NCI-H226 (cell line): ENCODE data around the gene SVIL.
"Not testable (repeated sequence)": the region's sequence is repeated elsewhere in the genome, so short reads cannot be mapped to it uniquely, and the experiment has no call there.

Experiments used
- DNase-seq: peaks from one replicate; pipeline ENCODE4 v3.0.0-alpha.2; 2015

The SVIL gene

DNA sequence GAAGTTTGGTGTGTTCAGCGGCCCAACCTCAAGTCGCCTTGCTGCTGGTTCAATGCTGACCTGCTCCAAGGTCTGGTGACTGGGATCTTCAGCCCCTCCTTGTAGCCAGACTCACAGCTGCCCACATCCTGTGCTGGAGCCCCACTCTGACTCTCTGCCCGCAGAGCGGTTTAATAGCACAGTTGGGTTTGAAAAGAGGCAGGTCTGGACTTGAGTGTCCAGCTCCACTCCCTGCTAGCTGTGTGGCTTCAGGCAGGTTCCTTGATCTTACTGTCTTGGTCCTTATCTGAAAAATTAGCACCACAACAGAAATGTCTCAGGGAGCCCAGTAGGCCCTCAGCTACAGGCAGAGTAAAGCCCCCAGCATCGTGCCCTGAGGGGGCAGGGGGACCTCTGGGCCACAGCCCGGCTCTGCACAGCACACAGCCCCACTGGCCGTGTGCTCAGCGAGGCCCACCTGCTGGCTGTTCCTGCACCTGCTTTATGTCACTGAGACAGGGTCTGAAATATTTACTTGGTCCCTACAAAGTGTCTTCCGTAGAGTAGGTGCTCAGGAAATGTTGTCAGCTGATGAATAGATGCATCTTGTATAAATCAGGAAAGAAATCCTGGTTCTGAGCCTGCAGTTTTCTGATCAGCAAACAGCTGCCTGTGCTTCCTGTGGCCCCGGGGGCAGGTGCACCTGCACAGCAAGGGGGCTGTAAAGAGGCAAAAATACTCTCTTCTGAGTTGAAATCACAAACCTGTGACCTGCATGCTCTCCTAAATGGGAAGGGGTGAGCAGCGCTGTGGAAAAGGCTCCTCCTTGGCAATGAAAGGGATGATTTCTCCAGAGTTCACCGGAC, 155.5 kb downstream of the SVIL start:
- DNase-seq = no peak

DNA sequence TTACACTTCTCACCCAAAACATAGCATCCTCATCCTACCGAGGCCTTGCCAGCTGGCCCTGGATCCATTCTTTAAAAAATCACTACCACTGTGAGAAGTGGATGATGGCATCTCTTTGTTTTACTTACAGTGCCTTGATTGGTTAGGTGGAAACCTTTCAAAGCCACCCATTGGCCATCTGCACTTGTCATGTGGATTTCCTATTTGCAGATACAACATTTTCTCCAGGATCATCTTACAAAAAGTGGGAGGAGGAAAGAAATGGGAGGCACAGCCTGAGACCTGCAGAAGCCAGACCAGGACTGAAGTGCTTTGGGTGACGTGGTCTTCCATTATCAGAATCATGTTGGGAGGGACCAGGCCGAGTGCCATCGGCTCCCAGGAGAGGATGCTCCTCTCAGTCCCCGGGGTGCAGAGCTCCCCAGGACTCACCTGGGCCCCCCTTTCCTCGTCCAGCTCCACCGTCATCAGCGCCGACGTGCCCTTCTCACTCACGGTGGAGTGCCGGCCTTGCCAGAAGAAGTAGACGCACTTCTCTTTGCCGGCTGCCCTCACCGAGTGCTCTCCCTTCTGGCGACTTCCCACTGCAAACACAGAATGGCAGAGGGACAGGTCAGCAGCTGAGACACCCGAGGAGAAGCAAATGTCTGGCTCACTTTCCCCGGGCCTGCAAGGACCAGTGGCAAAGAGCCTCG, 161.2 kb downstream of the SVIL start:
- DNase-seq = no peak

DNA sequence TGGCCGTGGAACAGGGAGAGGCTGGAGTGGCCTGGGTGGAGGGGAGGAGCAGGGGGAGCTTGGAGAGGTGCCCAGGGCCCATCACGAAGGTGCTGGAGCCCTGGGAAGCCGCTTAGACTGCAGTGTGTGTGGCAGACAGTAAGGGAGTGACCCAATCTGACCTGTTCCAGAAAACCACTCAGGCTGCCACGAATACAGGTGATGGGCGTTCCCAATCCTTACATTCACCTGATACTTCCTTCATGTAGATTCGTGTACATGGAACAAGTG, 161.7 kb downstream of the SVIL start:
- DNase-seq = no peak

DNA sequence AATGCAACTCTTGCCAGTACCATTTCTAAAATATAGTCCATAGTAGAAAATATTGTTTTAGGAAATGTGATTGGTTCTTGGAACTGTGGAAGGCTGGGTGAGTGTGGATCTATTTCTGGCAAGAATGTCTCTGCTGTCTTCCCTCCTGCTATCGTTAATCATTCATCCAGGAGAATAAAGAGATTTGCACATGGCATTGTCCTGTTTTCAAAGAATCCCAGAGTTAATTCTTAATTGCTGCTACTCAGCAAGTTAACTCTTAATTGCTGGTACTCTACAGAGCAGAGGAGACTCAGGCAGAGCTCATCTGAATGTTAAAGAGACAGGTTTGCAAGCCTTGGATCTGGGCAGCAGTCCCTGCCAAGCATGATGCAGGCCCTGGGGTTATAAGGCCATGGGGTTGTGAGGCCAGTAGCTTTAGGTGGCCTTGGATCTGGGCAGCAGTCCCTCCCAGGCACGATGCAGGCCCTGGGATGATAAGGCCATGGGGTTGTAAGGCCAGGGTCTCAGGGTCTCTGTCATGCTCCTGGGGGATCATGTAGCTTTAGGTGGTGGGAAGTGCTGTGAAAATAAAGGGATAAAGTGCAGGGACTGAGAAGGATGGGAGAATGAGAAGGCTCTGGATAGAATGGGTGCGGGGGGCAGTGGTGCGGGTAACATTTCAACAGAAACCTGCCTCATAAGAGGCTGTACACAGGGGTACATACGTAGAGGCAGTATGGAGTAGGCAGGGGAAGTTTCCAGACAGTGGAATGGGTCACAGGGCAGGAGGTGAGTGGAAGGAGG, 162.3 kb downstream of the SVIL start:
- no peak for DNase-seq

DNA sequence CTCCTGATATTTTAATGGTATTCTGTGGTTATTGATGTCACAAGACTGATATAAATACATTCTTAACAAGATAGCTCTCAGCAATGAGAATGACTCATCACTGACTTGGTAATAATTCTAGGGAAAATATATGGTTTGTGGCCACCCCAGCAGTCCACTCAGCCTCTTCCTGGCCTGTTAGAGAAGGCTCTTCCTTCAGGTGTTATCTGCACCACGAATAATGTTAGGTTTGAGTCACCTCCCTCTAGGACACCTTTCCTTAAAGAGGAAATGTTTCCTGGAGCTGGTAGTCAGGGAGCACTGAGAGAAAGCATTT, 163.3 kb downstream of the SVIL start:
- DNase-seq = peak; percentile 79

DNA sequence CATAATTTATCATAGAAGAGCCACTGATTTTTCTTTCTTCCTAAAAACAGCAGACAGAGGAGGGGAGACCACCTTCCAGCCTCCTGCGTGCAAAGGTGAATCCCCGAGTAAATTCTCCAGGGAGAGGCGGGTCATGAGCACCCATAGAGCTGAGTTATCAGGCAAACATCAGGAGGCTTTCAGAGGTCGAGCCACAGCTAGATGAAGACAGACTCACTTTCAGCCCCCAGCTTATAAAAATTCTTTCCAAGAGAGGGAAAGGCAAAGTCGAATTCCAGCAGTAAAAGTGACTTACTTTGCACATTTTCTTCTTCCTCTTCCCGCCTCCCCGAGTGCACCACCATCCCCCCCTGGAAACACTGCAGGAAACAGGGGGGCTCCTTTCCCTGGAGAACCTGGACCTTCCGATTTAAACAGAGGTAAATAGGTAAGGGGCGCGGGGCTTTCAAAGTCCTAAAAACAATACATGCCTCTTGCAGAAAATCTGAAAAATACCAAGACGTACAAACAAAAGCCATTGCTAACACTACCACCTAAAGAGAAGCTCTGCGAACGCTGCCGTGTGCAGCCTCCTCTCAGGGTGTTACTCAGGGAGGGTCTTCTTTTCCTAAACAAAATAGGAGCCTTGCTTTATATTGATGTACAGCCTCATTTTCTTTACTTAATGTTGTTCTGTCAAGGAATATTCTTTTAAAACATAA, 163.8 kb downstream of the SVIL start:
- no peak for DNase-seq

DNA sequence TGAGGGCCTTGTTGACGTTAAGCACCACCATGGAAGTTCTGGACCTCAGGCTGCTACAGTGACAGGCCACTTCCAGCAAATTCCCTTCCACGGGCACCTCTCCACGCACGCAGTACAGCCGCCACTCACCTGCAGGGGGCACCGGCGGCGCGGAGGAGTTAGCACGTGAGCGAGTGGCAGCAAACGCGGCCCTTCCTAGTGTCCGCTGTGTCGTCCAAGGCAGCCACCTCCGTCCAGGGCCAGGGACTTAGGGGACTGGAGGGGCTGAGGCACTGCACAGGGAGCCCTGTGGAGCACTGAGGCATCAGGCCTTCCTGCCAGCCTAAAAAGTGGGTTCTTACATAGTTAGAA, 164.4 kb downstream of the SVIL start:
- DNase-seq = no peak

DNA sequence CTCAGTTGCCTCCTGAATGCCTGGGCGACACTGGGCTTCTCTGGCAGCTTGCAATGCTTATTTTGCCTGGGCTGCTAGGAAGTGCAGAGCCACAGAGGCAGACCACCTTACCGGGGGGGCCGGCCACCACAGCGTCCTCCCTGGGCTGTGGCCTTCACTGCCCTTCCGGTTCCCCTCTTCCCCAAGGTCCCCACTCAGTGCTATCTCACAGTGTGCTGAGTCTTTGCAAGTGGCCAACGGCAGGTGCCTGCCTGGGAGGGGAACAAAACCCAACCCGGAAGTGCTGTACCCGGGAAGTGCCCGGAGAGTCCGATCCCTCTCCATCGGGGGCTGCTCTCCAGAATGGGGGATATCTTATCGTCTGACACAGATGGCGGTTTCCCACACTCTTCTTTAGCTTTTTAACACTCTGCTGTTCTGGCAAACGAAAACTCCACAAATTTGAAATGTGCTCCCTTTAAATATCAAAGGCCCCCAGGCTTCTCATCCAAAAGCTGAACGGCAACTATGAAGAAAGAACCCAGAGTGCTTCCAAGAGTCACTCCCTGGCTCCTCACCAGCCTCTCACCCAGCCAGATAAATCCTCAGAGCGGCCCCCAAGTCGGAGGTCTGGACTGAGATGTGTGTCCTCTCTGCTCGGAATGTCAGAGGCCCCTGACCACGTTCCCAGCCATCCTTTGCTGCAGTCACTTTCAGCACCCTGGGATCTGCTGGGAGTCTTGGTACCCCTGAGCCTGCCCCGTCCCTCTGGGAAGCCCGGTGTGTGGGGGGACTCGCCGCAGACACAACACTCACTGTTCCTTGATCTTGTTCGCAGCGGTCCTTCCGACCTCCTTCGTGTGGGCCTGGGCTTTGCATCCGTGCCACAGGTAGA, 165.1 kb downstream of the SVIL start:
- no peak for DNase-seq

DNA sequence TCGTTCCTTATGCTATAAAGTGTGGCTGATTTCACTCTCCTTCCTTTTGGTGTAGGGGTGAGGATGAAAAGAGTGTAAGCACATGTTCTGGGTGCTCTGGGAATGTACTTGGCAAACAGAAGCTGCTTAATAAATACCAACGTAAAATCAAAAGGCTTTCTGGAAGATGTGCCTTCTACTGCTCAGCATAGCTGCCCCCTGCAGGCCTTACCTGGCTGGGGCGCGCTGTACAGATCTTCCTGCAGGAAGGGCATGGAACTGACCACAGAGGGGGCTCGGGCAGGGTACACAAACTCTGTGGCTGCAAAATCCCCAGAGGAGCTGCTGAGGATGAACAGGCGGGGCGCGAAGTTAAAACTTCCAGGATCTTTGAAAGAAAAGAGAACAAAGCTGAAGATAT, 169.4 kb downstream of the SVIL start:
- no peak for DNase-seq

DNA sequence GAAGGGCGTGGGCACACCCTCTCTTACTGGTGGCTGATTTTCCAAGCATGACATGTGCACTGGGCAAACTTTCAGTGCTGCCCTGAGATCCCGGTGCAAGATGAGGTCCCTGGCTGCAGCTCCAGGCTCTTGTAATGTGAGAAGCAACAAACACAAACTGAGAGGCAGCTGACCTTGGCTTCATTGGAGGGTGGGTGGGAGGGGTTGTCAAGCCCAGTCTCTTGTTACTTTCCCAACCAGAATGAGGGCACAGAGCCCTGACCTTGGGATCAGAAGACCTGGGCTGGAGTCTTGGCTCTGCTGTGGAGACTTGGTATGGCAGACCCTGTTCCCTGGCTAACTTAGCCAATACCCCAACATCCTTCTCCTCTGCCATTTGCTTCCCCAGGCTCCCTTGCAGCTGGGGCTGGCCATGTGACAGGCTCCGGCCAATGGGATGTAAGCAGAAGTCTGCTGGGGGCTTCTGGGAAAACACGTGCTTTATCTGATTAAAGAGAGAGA, 170.1 kb downstream of the SVIL start:
- not testable (repeated sequence) for DNase-seq

DNA sequence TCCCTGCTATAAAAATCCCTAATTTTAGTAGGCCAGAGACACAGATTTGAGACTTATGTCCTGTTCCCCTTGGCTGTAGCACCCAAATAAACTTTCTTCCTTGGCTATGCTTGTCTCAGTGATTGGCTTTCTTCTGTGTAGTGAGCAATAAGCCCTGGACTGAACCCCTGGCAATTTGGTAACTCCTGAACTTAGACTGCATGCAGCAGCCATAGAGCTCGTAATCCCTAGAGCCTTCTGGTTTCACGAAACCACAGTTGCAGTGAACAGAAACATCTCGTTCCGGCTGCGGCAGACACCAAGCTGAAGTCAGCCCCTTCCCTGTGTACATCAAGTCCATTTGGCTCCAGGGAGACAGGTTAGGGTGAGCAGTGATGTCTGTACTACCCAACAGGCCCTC, 173.7 kb downstream of the SVIL start:
- no peak for DNase-seq

DNA sequence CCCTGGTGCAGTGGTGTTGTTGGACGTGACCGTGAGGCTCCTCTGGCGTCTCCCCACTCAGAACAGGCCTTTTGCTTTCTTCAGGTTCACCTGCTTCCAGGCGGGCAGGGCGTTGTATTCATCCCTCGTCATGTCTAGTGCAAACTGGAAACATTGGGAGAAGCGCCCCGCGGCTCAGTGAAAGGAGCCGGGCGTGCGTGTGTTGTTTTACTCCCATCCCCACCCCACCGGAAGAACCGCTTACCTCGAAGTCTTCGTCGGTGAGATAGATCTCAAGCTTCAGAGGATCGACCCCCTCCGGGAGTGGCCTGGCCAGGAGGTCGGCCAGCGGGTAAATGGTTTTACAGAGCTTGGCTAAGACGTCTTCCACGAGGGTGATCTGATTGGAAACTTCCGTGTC, 176.6 kb downstream of the SVIL start:
- not testable (repeated sequence) for DNase-seq

DNA sequence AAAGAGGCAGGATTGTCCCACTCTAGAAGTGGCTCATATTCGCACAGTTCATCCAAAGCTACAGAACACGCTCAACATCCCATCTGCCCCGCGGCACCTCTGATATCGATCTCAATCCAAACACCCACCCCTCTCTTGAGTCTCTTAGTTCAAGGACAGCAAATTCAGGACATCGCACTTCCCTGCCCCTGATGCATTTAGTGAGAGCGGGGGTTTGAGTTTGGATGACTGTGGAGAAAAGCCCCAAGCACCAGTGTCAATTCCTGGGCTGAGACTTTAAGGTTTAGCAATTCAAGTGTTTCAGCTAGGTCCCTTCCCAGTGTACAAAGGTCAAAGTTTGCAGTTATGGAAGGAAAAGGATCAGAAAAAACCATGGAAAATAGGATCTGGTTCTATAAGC, 179.7 kb downstream of the SVIL start:
- no peak for DNase-seq

DNA sequence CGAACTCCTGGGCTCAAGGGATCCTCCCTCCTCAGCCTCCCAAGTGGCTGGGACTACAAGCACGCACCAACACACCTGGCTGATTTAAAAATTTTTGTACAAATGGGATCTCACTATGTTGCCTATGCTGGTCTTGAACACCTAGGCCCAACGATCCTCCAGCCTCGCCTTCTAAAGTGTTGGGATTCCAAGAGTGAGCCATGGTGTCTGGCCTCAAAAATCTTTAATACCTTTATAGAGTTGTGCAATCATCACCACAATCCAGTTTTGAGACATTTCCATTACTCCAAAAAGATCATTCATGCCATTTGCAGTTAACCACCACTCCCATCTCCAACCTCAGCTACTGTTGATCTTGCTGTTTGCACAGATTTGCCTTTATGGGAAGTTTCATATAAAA, 180.5 kb downstream of the SVIL start:
- DNase-seq = no peak

DNA sequence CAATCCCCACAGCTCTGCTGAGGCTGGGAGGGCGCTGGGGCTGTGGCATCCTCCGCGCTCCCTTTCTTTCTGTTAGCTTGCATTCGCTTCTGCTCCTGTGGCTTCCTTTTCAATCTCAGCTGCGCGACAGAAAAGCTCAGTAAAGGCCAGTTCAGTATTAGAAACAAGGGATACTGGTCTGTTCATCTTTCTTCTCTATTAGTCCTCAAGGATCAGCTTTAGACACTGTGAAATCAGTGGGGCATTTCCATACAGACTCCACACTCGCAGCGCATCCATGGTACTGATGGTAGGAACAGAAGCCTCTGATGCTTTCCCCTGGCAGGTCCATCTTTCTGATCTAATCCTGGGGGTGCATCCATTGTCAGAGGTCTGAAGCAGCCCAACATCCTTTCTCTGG, 182.2 kb downstream of the SVIL start:
- DNase-seq = no peak

DNA sequence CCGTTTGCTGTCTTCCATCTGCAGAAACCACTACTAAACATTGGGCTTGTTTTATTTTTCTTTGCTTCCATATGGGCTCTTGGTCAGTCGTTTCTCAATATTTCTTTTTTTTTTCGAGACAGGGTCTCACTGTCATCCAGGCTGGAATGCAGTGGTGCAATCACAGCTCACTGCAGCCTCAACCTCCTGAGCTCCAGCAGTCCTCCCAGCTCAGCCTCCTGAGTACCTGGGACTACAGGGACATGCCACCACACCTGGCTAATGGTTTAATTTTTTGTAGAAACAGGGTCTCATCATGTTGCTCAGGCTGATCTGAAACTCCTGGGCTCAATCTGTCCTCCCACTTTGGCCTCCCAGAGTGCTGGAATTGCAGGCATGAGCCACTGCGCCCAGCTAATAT, 182.8 kb downstream of the SVIL start:
- no peak for DNase-seq

DNA sequence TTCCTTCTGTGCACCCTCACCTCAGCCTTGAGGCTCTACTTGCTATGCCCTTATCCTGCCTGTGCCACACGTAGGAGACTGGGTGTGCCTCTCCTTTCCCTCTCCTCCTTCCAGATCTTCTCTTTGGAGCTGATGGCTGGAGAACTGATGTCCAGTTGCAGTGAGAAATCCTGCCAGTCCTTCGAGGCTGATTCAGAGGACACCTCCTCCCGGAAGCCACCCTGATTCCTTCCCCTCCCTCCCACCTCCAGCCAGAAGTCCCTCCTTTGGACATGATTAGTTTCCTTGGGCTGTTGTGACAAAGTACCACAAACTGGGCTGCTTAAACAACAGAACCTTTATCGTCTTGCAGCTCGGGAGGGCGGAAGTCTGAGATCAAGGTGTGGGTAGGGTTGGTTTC, 184.4 kb downstream of the SVIL start:
- DNase-seq = no peak

DNA sequence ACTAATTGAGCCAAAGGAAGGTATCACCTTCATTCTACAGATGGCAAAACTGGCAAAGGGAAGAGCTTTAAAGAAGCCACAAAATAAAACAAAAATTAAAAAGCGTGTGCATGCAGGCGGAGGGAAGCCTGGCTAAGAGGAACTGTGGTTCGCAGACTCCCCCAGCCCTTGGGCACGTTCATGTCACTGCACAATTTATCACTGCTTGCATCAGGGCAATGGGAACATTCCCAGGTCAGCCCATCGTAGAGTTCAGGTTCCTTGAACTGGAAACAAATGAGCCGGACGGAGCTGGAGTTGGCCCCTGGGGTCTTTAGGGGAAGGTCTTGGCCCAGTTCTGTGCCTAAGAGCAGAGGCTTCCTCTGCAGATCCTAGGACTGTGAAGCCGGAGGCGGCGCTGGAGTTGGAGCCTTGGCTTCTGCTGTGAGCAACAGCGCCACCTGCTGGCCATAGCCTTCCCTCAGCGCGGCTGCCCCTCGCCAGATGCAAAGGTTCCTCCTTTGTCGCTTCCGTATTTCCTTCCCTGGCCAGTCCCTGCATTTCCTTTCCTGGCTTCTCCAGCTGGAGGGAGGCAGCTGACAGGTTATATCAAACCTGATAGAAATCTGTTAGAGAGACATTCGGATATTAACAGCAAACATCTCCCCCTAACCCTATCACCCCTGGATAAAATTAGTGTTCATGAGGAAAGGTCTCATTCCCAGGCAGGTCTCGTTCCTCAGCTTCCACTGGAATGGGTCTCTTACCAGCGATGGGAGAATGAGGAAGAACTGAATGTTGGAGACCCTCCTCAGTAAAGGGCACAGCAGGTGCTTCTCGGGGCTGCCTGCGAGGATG, 185.8 kb downstream of the SVIL start:
- peak; percentile 11 for DNase-seq

DNA sequence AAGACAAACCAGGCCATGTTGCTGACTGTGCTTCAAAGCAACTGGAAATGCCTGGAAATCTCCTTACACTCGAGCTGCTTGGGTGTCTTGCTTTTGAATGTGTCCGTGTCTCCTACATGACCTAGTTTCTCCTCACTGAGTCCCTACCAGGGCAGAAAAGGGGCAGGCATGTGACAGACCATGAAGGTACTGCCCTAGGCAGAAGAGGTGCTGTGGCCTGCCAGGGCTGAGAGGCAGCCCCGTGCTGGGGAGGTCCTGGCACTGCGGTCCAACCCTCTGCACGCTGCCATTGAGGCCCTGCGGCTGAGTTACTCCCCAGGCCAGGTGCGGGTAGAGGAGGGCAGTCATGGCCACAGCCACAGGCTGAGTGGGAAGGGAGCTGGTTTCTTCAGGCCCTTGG, 186.6 kb downstream of the SVIL start:
- no peak for DNase-seq

DNA sequence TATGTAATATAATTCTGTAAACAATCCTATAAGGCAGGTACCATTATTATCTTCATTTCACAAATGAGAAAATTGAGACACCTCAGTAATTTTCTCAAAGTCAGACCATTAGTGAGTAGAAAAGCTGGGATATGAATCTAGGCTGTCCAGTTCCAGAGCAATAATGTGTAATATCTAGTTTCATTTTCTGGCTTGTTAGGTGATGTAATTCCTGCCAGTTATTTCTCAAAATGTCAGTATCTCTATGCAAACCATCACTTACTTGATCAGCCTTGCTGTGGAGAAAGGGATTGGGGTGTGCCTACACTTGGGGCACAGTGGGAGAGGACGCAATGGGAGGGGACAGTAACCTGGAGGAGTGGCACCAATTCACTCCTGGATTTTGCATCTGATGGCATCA, 188.4 kb downstream of the SVIL start:
- DNase-seq = no peak

DNA sequence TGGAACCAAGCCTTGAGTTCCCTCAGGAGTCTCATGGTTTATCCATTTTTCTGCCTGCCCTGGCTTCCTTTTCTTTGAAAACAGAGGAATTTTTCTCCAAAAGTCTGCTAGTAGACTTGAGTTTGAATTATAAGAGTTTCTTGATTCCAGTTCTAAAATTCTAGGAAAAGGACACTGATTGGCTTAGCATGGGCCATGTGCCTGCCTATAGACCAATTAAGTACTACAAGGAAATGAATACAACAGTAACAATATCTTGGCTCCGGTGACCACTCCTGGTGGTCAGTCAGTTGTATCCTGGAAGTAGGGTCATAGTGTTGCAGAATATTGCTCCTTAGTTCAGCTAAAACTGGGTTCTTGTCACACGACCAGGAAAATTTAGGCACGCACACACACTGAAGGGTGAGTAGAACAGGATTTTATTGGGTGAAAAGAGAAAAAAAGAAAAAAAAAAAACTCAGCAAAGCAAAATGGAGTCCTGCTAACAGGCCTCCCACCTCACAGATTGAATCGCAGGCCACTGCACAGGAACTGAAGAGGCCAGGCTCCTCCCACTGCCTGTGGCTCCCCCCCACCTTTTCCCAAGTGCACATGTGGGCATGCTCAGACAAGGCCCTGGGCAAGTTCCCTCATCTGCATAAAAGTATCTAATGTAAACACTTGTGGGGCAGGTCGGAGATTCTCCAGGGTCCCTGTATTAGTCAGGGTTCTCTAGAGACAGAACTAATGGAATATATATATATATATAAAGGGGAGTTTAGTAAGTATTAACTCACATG, 190.8 kb downstream of the SVIL start:
- DNase-seq = no peak
